Cardiac fibroblast (primary cell): ENCODE results near the gene PPP2R3B.

Experiments
- DNase-seq, 2 donors: peaks; one replicate each; pipeline versions ENCODE4 v3.0.0 to v3.0.0-alpha.2; 2010; ENCODE audit warnings: low read depth in 2 of 2
- H3K4me3 ChIP-seq, 2 donors: replicated peaks in 1 of 2; 1 replicate in 1 of 2; 2 replicates in 1 of 2; pipeline ENCODE4 v1.5.1; 2011; ENCODE audit warnings: low read depth in 2 of 2, low read length in 2 of 2, mild to moderate bottlenecking in 2 of 2, moderate library complexity in 1 of 2
- CTCF ChIP-seq: IDR thresholded peaks from one replicate; pipeline ENCODE4 v1.5.1; 2011; ENCODE audit warnings: low read depth, mild to moderate bottlenecking, low read length, inconsistent platforms

The PPP2R3B gene

GRCh38 chrX:375181-376036, 11.3 kb downstream of the PPP2R3B start:
- no peak for TF ChIP-seq CTCF
- no peak overlapping the region for H3K4me3 ChIP-seq
- DNase-seq, result no peak

- H3K4me3 ChIP-seq, result peak overlapping the region in 1 of 2 donors; percentile 45
- DNase-seq, result peak in 1 of 2 donors; percentile 25
These were observed 12.1 kb downstream of the PPP2R3B start for GRCh38 chrX:374596-374995.

GRCh38 chrX:373641-374471, 12.9 kb downstream of the PPP2R3B start:
- TF ChIP-seq CTCF, result no peak
- DNase-seq, result peak; percentile 2 to 31
- H3K4me3 ChIP-seq, result peak overlapping the region; percentile 33 to 45

More at GRCh38 chrX:374596-374995, 12.1 kb downstream of the PPP2R3B start:
- TF ChIP-seq CTCF, result no peak

- H3K4me3 ChIP-seq, result peak overlapping the region; percentile 32 to 34
- TF ChIP-seq CTCF, result no peak
- DNase-seq, result peak in 1 of 2 donors; percentile 15
These were observed 13.7 kb downstream of the PPP2R3B start for GRCh38 chrX:372856-373640.

GRCh38 chrX:371907-372306, 14.8 kb downstream of the PPP2R3B start:
- no peak for TF ChIP-seq CTCF
- no peak overlapping the region for H3K4me3 ChIP-seq
- no peak for DNase-seq
